ENCODE results near the gene PDE5A. TPM values are rescaled to one million over a fixed set of nuclear protein-coding genes. Genes with fewer than 3 reads are reported as not detected.

Gene PDE5A
- total and polyA plus RNA-seq, 2 experiments from 2014 or later: 9.7 to 35.8 TPM

DNA sequence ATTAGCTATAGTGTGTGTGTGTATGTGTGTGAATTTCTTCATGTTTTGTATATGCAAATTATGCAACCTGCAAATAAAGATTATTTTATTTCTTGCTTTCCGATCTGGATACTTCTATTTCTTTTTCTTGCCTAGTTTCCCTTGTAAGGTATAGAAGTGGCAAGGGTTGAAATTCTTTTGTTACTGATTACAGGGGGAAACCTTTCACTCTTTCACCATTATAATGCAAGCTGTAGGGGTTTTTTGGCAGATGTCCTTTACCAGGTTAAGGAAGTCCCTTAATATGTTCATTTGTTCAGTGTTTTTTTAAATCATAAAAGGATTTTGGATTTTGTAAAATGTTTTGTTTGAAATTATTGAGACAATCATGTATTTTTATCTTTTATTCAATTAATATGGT lies 44.3 kb upstream of the PDE5A start:
- TF ChIP-seq EZH2phosphoT487 (IDR thresholded peaks at IDR 0.05; ENCODE audit: low read depth, severe bottlenecking, unreplicated experiment): no peak
- TF ChIP-seq, protein P1, sequence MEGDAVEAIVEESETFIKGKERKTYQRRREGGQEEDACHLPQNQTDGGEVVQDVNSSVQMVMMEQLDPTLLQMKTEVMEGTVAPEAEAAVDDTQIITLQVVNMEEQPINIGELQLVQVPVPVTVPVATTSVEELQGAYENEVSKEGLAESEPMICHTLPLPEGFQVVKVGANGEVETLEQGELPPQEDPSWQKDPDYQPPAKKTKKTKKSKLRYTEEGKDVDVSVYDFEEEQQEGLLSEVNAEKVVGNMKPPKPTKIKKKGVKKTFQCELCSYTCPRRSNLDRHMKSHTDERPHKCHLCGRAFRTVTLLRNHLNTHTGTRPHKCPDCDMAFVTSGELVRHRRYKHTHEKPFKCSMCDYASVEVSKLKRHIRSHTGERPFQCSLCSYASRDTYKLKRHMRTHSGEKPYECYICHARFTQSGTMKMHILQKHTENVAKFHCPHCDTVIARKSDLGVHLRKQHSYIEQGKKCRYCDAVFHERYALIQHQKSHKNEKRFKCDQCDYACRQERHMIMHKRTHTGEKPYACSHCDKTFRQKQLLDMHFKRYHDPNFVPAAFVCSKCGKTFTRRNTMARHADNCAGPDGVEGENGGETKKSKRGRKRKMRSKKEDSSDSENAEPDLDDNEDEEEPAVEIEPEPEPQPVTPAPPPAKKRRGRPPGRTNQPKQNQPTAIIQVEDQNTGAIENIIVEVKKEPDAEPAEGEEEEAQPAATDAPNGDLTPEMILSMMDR (IDR thresholded peaks at IDR 0.05; ENCODE audit: poor library complexity): no peak
- TF ChIP-seq EZH2 (IDR thresholded peaks at IDR 0.05; ENCODE audit: borderline replicate concordance): no peak
- no peak for DNase-seq (ENCODE audit: low spot score)
- Histone ChIP-seq H3K4me3 (no peak overlapping the region), H3K9me2 (replicated peaks; ENCODE audit: insufficient read depth) (no peaks in the 10 kb centered on the region), H3K27me3 (no peaks in the 10 kb centered on the region), H3K4me2 (no peak overlapping the region), H3K36me3 (replicated peaks; ENCODE audit: insufficient read depth, low read depth) (no peaks in the 10 kb centered on the region), H3K9me3 (ENCODE audit: low read depth) (no peaks in the 10 kb centered on the region), H3K27ac (no peak overlapping the region), H4K20me1 (ENCODE audit: insufficient read depth, poor library complexity, severe bottlenecking) (no peaks in the 10 kb centered on the region), H2AFZ (no peak overlapping the region), H3K79me2 (no peaks in the 10 kb centered on the region), H3K4me1 (ENCODE audit: insufficient read depth) (no peaks in the 10 kb centered on the region)
- WGBS (ENCODE audit: low lambda C conversion rate, missing lambda C conversion rate): 86% methylated on average over 1 of the region's 1 CpG

GRCh38 chr4:119672086-119672485 lies 43.5 kb upstream of the PDE5A start:
- H3K79me2 ChIP-seq: no peaks in the 10 kb centered on the region
- no peak overlapping the region for H2AFZ ChIP-seq
- H3K27me3 ChIP-seq: no peaks in the 10 kb centered on the region
- no peaks in the 10 kb centered on the region for H3K9me3 ChIP-seq (ENCODE audit: low read depth)
- H3K4me1 ChIP-seq (ENCODE audit: insufficient read depth): no peaks in the 10 kb centered on the region
- H3K27ac ChIP-seq: no peak overlapping the region
- H3K36me3 ChIP-seq (replicated peaks; ENCODE audit: insufficient read depth, low read depth): no peaks in the 10 kb centered on the region
- H4K20me1 ChIP-seq (ENCODE audit: insufficient read depth, poor library complexity, severe bottlenecking): no peaks in the 10 kb centered on the region
- H3K4me3 ChIP-seq: no peak overlapping the region
- no peak overlapping the region for H3K4me2 ChIP-seq
- WGBS (ENCODE audit: low lambda C conversion rate, missing lambda C conversion rate): 95% methylated on average over 2 of the region's 2 CpGs
- no peak for DNase-seq (ENCODE audit: low spot score)
- TF ChIP-seq EZH2 (IDR thresholded peaks at IDR 0.05; ENCODE audit: borderline replicate concordance): no peak
- TF ChIP-seq, protein P1 (IDR thresholded peaks at IDR 0.05; ENCODE audit: poor library complexity): no peak
- no peak for TF ChIP-seq EZH2phosphoT487 (IDR thresholded peaks at IDR 0.05; ENCODE audit: low read depth, severe bottlenecking, unreplicated experiment)
- no peaks in the 10 kb centered on the region for H3K9me2 ChIP-seq (replicated peaks; ENCODE audit: insufficient read depth)

DNA sequence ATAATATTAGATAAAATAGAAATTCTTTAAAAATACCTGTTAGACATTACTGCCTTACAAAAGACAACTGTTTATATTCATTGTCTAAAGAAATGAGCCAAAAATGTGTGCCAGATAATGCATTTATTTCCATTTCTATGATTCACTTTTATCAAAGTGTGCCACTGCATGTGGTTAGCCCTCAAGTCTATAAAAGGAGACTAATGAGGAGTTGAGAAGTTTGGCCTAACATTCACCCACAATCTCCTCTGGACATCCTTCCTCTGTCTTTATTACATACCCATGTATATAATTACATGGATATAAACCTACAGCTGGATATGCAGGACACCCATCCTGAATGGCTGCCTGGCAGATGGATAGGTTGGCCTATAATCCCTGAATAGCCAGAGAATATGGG lies 42.6 kb upstream of the PDE5A start:
- no peaks in the 10 kb centered on the region for H3K9me3 ChIP-seq (ENCODE audit: low read depth)
- H3K4me2 ChIP-seq: no peak overlapping the region
- no peaks in the 10 kb centered on the region for H4K20me1 ChIP-seq (ENCODE audit: insufficient read depth, poor library complexity, severe bottlenecking)
- H3K36me3 ChIP-seq (replicated peaks; ENCODE audit: insufficient read depth, low read depth): no peaks in the 10 kb centered on the region
- no peaks in the 10 kb centered on the region for H3K27me3 ChIP-seq
- no peak overlapping the region for H2AFZ ChIP-seq
- H3K4me3 ChIP-seq: no peak overlapping the region
- no peak overlapping the region for H3K27ac ChIP-seq
- no peaks in the 10 kb centered on the region for H3K9me2 ChIP-seq (replicated peaks; ENCODE audit: insufficient read depth)
- H3K79me2 ChIP-seq: no peaks in the 10 kb centered on the region
- DNase-seq (ENCODE audit: low spot score): no peak
- no peaks in the 10 kb centered on the region for H3K4me1 ChIP-seq (ENCODE audit: insufficient read depth)
- TF ChIP-seq, protein P1 (IDR thresholded peaks at IDR 0.05; ENCODE audit: poor library complexity): no peak
- TF ChIP-seq EZH2 (IDR thresholded peaks at IDR 0.05; ENCODE audit: borderline replicate concordance): no peak
- TF ChIP-seq EZH2phosphoT487 (IDR thresholded peaks at IDR 0.05; ENCODE audit: low read depth, severe bottlenecking, unreplicated experiment): no peak

DNA sequence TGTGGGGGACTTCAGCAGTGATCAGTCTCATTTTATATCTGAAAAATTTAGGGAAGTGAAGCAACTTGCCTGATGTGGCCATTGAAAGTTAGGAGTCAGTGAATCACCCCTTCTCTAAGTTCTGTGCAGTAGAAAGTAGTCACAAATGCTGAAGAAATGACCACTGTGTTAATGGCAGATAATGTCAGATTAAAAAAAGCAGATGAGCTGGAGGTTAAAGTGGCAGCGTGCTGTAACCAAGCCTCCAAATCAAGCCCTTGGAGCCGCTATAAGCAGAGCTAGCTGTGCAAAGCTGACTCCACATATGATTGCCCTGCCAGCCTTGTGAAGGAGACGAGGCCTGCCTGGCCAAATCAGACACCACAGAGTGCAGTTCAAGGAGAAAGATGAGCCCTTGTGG lies 39.2 kb upstream of the PDE5A start:
- Histone ChIP-seq H3K9me2 (replicated peaks; ENCODE audit: insufficient read depth) (no peaks in the 10 kb centered on the region), H3K79me2 (no peaks in the 10 kb centered on the region), H3K36me3 (replicated peaks; ENCODE audit: insufficient read depth, low read depth) (no peaks in the 10 kb centered on the region), H2AFZ (no peak overlapping the region), H3K4me1 (ENCODE audit: insufficient read depth) (no peaks in the 10 kb centered on the region), H3K27ac (no peak overlapping the region), H3K4me3 (no peak overlapping the region), H4K20me1 (ENCODE audit: insufficient read depth, poor library complexity, severe bottlenecking) (no peaks in the 10 kb centered on the region), H3K9me3 (ENCODE audit: low read depth) (no peaks in the 10 kb centered on the region), H3K27me3 (no peaks in the 10 kb centered on the region), H3K4me2 (no peak overlapping the region)
- DNase-seq (ENCODE audit: low spot score): no peak
- WGBS (ENCODE audit: low lambda C conversion rate, missing lambda C conversion rate): 84% methylated on average over 3 of the region's 3 CpGs
- TF ChIP-seq EZH2phosphoT487 (IDR thresholded peaks at IDR 0.05; ENCODE audit: low read depth, severe bottlenecking, unreplicated experiment) (no peak), EZH2 (IDR thresholded peaks at IDR 0.05; ENCODE audit: borderline replicate concordance) (no peak)
- TF ChIP-seq, protein P1 (IDR thresholded peaks at IDR 0.05; ENCODE audit: poor library complexity): no peak
